ENCODE results near the gene CCDC12.

CCDC12 gene

GRCh38 chr3:46939578-46940445, 36.7 kb downstream of the CCDC12 start:
- no peak overlapping the region for H3K9ac ChIP-seq (ENCODE audit: insufficient read length, low read depth)
- peaks cover 21% of the 10 kb centered on the region for H3K4me1 ChIP-seq (ENCODE audit: insufficient read depth, insufficient read length)
- no peak for TF ChIP-seq SUZ12 (IDR thresholded peaks at IDR 0.05; ENCODE audit: extremely low read depth, insufficient read depth, insufficient read length)
- no peak for TF ChIP-seq YY1 (IDR thresholded peaks at IDR 0.05; ENCODE audit: insufficient read depth, insufficient read length)
- no peak for DNase-seq (ENCODE audit: low read depth, low spot score)
- no peaks in the 10 kb centered on the region for H3K27me3 ChIP-seq (ENCODE audit: insufficient read depth, insufficient read length)
- H3K9me3 ChIP-seq (ENCODE audit: insufficient read depth, low read length) = no peaks in the 10 kb centered on the region
- H3K36me3 ChIP-seq (ENCODE audit: insufficient read depth, insufficient read length, low read length) = peaks cover 76% of the 10 kb centered on the region
- no peak overlapping the region for H3K4me3 ChIP-seq (ENCODE audit: insufficient read length, low read depth)

GRCh38 chr3:46938118-46938517, 38.4 kb downstream of the CCDC12 start:
- Histone ChIP-seq H3K4me3 (ENCODE audit: insufficient read length, low read depth) (no peak overlapping the region), H3K9ac (ENCODE audit: insufficient read length, low read depth) (no peak overlapping the region), H3K9me3 (ENCODE audit: insufficient read depth, low read length) (no peaks in the 10 kb centered on the region), H3K36me3 (ENCODE audit: insufficient read depth, insufficient read length, low read length) (peaks cover 87% of the 10 kb centered on the region), H3K4me1 (ENCODE audit: insufficient read depth, insufficient read length) (peaks cover 29% of the 10 kb centered on the region), H3K27me3 (ENCODE audit: insufficient read depth, insufficient read length) (no peaks in the 10 kb centered on the region)
- TF ChIP-seq ZNF274 (IDR thresholded peaks at IDR 0.05; ENCODE audit: low read depth, low read length) = no peak
- no peak for TF ChIP-seq YY1 (IDR thresholded peaks at IDR 0.05; ENCODE audit: insufficient read depth, insufficient read length)
- no peak for TF ChIP-seq SUZ12 (IDR thresholded peaks at IDR 0.05; ENCODE audit: extremely low read depth, insufficient read depth, insufficient read length)
- DNase-seq (ENCODE audit: low read depth, low spot score) = no peak

- Histone ChIP-seq H3K36me3 (ENCODE audit: insufficient read depth, insufficient read length, low read length) (peaks cover 82% of the 10 kb centered on the region), H3K4me1 (ENCODE audit: insufficient read depth, insufficient read length) (peaks cover 27% of the 10 kb centered on the region), H3K4me3 (ENCODE audit: insufficient read length, low read depth) (no peak overlapping the region), H3K27me3 (ENCODE audit: insufficient read depth, insufficient read length) (no peaks in the 10 kb centered on the region), H3K9me3 (ENCODE audit: insufficient read depth, low read length) (no peaks in the 10 kb centered on the region), H3K9ac (ENCODE audit: insufficient read length, low read depth) (no peak overlapping the region)
- DNase-seq (ENCODE audit: low read depth, low spot score) = no peak
- TF ChIP-seq YY1 (IDR thresholded peaks at IDR 0.05; ENCODE audit: insufficient read depth, insufficient read length) (no peak), SUZ12 (IDR thresholded peaks at IDR 0.05; ENCODE audit: extremely low read depth, insufficient read depth, insufficient read length) (no peak), ZNF274 (IDR thresholded peaks at IDR 0.05; ENCODE audit: low read depth, low read length) (no peak)
These were observed 39.8 kb downstream of the CCDC12 start for GRCh38 chr3:46936733-46937250.

GRCh38 chr3:46935989-46936558, 40.5 kb downstream of the CCDC12 start:
- no peaks in the 10 kb centered on the region for H3K9me3 ChIP-seq (ENCODE audit: insufficient read depth, low read length)
- H3K36me3 ChIP-seq (ENCODE audit: insufficient read depth, insufficient read length, low read length) = peaks cover 77% of the 10 kb centered on the region
- no peaks in the 10 kb centered on the region for H3K27me3 ChIP-seq (ENCODE audit: insufficient read depth, insufficient read length)
- H3K4me3 ChIP-seq (ENCODE audit: insufficient read length, low read depth) = no peak overlapping the region
- no peak for DNase-seq (ENCODE audit: low read depth, low spot score)
- TF ChIP-seq YY1 (IDR thresholded peaks at IDR 0.05; ENCODE audit: insufficient read depth, insufficient read length) (no peak), ZNF274 (IDR thresholded peaks at IDR 0.05; ENCODE audit: low read depth, low read length) (no peak), SUZ12 (IDR thresholded peaks at IDR 0.05; ENCODE audit: extremely low read depth, insufficient read depth, insufficient read length) (no peak)
- H3K4me1 ChIP-seq (ENCODE audit: insufficient read depth, insufficient read length) = peaks cover 32% of the 10 kb centered on the region
- no peak overlapping the region for H3K9ac ChIP-seq (ENCODE audit: insufficient read length, low read depth)

GRCh38 chr3:46935168-46935858, 41.2 kb downstream of the CCDC12 start:
- Histone ChIP-seq H3K27me3 (ENCODE audit: insufficient read depth, insufficient read length) (no peaks in the 10 kb centered on the region), H3K4me3 (ENCODE audit: insufficient read length, low read depth) (no peak overlapping the region), H3K9me3 (ENCODE audit: insufficient read depth, low read length) (no peaks in the 10 kb centered on the region), H3K36me3 (ENCODE audit: insufficient read depth, insufficient read length, low read length) (peaks cover 74% of the 10 kb centered on the region), H3K9ac (ENCODE audit: insufficient read length, low read depth) (no peak overlapping the region), H3K4me1 (ENCODE audit: insufficient read depth, insufficient read length) (peaks cover 37% of the 10 kb centered on the region)
- DNase-seq (ENCODE audit: low read depth, low spot score) = peak; percentile 95
- TF ChIP-seq SUZ12 (IDR thresholded peaks at IDR 0.05; ENCODE audit: extremely low read depth, insufficient read depth, insufficient read length) (no peak), ZNF274 (IDR thresholded peaks at IDR 0.05; ENCODE audit: low read depth, low read length) (no peak), YY1 (IDR thresholded peaks at IDR 0.05; ENCODE audit: insufficient read depth, insufficient read length) (no peak)

GRCh38 chr3:46934498-46935167, 41.9 kb downstream of the CCDC12 start:
- DNase-seq (ENCODE audit: low read depth, low spot score) = no peak

More at GRCh38 chr3:46934498-46935167, 41.9 kb downstream of the CCDC12 start:
- Histone ChIP-seq H3K9me3 (ENCODE audit: insufficient read depth, low read length) (no peaks in the 10 kb centered on the region), H3K4me1 (ENCODE audit: insufficient read depth, insufficient read length) (peaks cover 38% of the 10 kb centered on the region), H3K4me3 (ENCODE audit: insufficient read length, low read depth) (no peak overlapping the region), H3K9ac (ENCODE audit: insufficient read length, low read depth) (no peak overlapping the region), H3K27me3 (ENCODE audit: insufficient read depth, insufficient read length) (no peaks in the 10 kb centered on the region), H3K36me3 (ENCODE audit: insufficient read depth, insufficient read length, low read length) (peaks cover 70% of the 10 kb centered on the region)
- no peak for TF ChIP-seq YY1 (IDR thresholded peaks at IDR 0.05; ENCODE audit: insufficient read depth, insufficient read length)
- TF ChIP-seq SUZ12 (IDR thresholded peaks at IDR 0.05; ENCODE audit: extremely low read depth, insufficient read depth, insufficient read length) = no peak
- no peak for TF ChIP-seq ZNF274 (IDR thresholded peaks at IDR 0.05; ENCODE audit: low read depth, low read length)

Measured in NT2/D1 (cell line).